GM10847 (cell line): ENCODE measurements around the gene SARS1.

Experiments
- POLR2A ChIP-seq: IDR thresholded peaks from 2 replicates; pipeline ENCODE4 v1.6.1; 2011; ENCODE audit not compliant: insufficient read length; ENCODE audit errors: extremely low read depth

SARS1 gene

DNA sequence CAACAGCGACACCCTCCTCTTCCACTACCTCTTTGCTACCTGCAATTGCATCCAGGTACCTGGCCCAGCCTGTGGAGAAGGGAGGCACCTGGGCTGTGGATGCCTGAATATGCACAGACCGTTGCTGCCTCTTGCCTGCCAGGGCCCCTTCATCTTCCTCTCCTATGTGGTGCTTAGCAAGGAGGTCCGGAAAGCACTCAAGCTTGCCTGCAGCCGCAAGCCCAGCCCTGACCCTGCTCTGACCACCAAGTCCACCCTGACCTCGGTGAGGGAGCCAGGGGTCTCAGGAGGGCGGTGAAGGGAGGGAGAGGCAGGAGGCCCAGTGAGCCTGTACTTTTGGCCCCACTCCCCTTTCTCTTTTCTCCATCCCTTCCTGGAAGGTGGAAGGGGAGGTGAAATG, 57.7 kb downstream of the SARS1 start:
- no peak for TF ChIP-seq POLR2A

DNA sequence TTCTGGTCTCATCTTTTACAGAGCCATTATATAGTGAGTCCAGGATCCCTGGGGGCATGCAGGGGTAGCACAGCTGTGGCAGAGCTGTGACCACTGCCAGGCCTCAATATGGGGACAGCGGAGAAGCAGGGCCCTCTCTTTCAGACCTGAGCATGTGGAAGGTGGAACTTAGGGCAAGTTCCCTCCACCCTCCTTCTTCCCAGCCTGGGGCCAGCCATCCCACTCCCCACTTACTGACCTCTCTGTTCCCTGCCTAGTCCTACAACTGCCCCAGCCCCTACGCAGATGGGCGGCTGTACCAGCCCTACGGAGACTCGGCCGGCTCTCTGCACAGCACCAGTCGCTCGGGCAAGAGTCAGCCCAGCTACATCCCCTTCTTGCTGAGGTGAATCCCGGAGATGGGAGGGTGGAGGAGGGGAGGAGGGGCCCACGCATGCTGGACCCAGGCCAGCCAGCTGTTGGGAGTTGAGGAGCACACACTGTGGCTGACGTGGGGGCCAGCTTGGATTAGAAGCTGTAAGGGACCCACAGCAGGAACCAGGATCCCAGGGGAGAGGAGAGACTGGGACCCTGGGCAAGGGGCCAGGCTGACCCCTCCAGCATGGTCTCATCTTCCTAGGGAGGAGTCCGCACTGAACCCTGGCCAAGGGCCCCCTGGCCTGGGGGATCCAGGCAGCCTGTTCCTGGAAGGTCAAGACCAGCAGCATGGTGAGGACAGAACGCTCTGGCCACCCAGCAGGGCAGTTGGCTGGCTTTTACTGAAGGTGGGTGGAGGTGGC, 58.5 kb downstream of the SARS1 start:
- TF ChIP-seq POLR2A = no peak

DNA sequence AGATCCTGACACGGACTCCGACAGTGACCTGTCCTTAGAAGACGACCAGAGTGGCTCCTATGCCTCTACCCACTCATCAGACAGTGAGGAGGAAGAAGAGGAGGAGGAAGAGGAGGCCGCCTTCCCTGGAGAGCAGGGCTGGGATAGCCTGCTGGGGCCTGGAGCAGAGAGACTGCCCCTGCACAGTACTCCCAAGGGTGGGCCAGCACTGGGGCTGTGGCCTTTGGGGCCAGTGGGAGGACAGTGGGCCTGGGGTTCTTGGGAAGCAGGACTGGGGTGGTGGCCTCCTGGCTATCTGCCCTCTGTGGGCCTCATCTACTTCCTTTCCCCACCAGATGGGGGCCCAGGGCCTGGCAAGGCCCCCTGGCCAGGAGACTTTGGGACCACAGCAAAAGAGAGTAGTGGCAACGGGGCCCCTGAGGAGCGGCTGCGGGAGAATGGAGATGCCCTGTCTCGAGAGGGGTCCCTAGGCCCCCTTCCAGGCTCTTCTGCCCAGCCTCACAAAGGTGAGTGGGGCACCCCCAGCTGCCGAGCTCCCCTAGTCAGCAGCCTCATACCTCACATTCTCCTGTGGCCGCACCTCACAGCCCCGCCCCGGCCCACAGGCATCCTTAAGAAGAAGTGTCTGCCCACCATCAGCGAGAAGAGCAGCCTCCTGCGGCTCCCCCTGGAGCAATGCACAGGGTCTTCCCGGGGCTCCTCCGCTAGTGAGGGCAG, 59.3 kb downstream of the SARS1 start:
- TF ChIP-seq POLR2A = no peak

DNA sequence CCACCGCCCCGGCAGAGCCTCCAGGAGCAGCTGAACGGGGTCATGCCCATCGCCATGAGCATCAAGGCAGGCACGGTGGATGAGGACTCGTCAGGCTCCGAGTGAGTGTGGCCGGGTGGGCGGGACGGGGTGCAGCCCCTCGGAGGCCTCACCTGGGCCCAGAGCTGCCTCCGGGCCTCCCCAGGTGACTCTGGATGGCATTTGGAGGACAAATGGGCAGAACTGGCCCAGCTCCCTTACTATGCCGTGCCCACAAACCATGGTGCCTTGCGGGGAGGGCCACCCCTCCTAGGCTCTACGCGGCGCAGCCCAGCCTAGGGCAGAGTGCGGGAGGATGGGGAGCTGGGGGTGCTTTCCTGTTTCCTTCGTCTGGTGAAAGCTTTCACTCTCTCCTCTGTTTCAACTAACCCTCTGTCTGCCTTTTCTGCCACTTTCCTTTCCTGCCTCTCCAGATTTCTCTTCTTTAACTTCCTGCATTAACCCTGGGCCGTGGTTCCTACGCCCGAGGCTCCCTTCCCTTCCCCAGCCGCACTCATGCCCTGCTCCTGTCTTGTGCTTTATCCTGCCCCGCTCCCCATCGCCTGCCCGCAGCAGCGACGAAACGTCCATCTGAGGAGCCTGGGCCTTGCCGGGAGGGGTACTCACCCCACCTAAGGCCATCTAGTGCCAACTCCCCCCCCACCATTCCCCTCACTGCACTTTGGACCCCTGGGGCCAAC, 60.0 kb downstream of the SARS1 start:
- no peak for TF ChIP-seq POLR2A

GRCh38 chr1:109274533-109275476, 61.1 kb downstream of the SARS1 start:
- TF ChIP-seq POLR2A = no peak

GRCh38 chr1:109275706-109276345, 62.1 kb downstream of the SARS1 start:
- no peak for TF ChIP-seq POLR2A

- TF ChIP-seq POLR2A = no peak
These were observed 63.9 kb downstream of the SARS1 start for GRCh38 chr1:109277434-109278204.

GRCh38 chr1:109279615-109280278, 66.0 kb downstream of the SARS1 start:
- TF ChIP-seq POLR2A = no peak

DNA sequence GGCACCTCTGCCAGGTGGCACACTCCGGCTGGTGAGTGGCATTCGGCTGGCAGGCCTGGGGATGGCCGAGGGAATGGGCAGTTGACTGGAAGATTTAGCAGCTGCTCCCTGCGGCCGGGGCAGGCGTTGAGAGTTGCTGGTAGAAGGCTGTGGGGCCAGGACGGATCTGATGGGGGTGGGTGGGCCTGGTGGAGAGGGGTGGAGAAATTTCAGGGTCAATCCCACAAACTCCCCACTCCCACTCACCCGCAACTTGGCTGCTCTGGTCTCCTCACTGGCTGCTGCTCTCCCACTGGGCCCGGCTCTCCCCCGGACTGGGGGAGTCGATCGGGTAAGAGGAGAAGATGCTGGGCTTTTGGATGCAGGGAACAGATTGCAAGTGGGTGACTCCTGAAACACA, 67.1 kb downstream of the SARS1 start:
- TF ChIP-seq POLR2A = no peak

DNA sequence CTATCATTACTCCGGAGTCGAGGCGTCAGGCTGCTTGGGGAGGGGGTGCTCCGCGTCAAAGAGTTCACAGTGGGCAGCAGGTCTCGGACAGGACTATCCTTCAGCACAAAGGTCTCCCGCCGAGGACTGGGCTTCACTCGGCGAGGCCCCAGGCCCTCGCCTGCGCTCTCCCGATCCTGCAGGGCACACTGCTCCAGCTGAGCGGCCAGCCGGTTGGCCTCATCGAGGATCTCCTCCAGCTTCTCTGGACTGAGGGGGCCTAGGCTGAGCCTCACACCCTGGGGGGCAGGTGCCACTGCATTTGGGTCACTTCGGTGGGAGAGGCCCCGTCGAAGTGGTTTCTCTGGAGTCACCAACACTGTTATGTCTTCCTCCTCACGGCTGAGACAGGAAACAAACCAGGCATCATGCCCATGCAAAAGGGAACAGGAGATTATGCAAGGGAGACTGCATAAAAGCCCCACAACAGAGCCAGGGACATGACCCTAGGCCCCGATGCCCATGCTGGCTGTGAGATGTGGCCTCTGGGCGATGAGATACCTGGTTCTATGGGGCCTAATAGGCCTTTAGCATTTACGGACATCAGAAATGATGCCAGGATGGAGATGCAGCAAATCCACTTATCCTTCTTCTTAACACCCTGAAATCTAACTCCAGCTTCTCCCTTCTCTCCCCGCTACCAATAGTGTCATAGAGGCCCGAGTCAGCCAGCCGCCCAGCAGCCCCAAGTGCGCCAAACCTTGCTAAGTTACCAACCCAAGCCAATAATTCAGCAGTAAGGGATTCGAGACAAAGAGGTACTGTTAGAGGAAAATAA, 68.2 kb downstream of the SARS1 start:
- no peak for TF ChIP-seq POLR2A

DNA sequence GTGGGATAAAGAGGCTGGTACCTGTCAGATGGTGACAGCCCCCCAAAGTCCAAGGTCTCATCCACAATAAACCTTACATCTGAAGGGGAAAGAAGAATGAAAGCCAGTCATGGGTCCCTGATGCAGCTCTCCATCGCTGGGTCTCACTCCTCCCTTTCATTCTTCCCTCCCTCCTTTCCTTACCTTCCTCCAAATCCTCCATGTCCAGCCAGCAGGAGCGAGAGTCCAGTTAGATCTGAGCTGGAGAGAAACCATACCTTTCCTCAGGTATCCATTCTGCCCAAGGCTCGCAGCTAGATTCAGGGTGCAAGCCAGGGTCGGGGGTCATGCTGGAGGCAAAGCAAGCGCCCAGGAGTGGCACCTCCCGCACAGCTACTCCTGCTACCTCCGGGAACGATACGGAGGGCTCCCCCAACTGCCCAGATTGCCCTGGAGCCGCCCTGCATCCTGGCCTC, 68.8 kb downstream of the SARS1 start:
- no peak for TF ChIP-seq POLR2A
